OCI-LY1 (cell line): ENCODE results near the gene GALNT4.

ENCODE experiments used
- H2AFZ ChIP-seq: fragments of 200-600 bp; sonication (generic), shearing (Covaris generic); 2 replicates; pipeline ENCODE4 v1.6.0; 2014; ENCODE audit warnings: antibody characterized with exemption, mild to moderate bottlenecking, low read length
- H3F3A ChIP-seq: fragments of 200-600 bp; sonication (generic), shearing (Covaris generic); 2 replicates; pipeline ENCODE4 v1.6.0; 2014; ENCODE audit warnings: mild to moderate bottlenecking, antibody characterized with exemption, low read length, moderate library complexity; ENCODE audit not compliant: insufficient read depth
- H3K27ac ChIP-seq: fragments of 200-600 bp; sonication (generic); 2 replicates; pipeline ENCODE4 v1.5.1; 2014; ENCODE audit warnings: low read length, mixed run types, mild to moderate bottlenecking, low read depth; ENCODE audit not compliant: poor library complexity, severe bottlenecking
- H3K27me3 ChIP-seq: fragments of 200-600 bp; sonication (generic); 2 replicates; pipeline ENCODE4 v1.6.0; 2014; ENCODE audit warnings: antibody characterized with exemption, mild to moderate bottlenecking, low read length, moderate library complexity; ENCODE audit not compliant: insufficient read depth
- H3K36me3 ChIP-seq: fragments of 200-600 bp; sonication (generic); 2 replicates; pipeline ENCODE4 v1.6.1; 2014; ENCODE audit warnings: mild to moderate bottlenecking, antibody characterized with exemption, low read length, moderate library complexity, mixed read lengths; ENCODE audit not compliant: insufficient read depth
- H3K4me1 ChIP-seq: fragments of 200-600 bp; sonication (generic); 2 replicates; pipeline ENCODE4 v1.5.1; 2014; ENCODE audit warnings: mild to moderate bottlenecking, low read length, moderate library complexity; ENCODE audit not compliant: insufficient read depth, severe bottlenecking
- H3K4me2 ChIP-seq: fragments of 200-600 bp; sonication (generic), shearing (Covaris generic); 2 replicates; pipeline ENCODE4 v1.6.1; 2014; ENCODE audit warnings: low read length
- H3K4me3 ChIP-seq: fragments of 200-600 bp; sonication (generic); 2 replicates; pipeline ENCODE4 v1.5.1; 2014; ENCODE audit warnings: low read length, low read depth, mild to moderate bottlenecking, mixed read lengths; ENCODE audit not compliant: poor library complexity, severe bottlenecking
- H3K79me2 ChIP-seq: fragments of 200-600 bp; shearing (Covaris generic); 2 replicates; pipeline ENCODE4 v1.6.1; 2016; ENCODE audit warnings: mixed run types, low read length, mixed read lengths; ENCODE audit not compliant: insufficient read depth
- H3K9ac ChIP-seq: fragments of 200-600 bp; sonication (generic), shearing (Covaris generic); 2 replicates; pipeline ENCODE4 v1.6.1; 2014; ENCODE audit warnings: mild to moderate bottlenecking, low read length, mixed read lengths
- H3K9me2 ChIP-seq: fragments of 200-600 bp; sonication (generic), shearing (Covaris generic); 2 replicates; pipeline ENCODE4 v1.6.1; 2014; ENCODE audit warnings: low read depth, mild to moderate bottlenecking, low read length, mixed read lengths
- H3K9me3 ChIP-seq: fragments of 200-600 bp; shearing (Covaris generic); 2 replicates; pipeline ENCODE4 v1.6.1; 2014; ENCODE audit warnings: low read length, mixed read lengths
- H4K20me1 ChIP-seq: fragments of 200-600 bp; sonication (generic), shearing (Covaris generic); 2 replicates; pipeline ENCODE4 v1.6.0; 2016; ENCODE audit warnings: mild to moderate bottlenecking, low read length; ENCODE audit not compliant: insufficient read depth
- EZH2 ChIP-seq: fragments of 200-600 bp; sonication (generic), shearing (Covaris generic); IDR thresholded peaks from 2 replicates; pipeline ENCODE4 v1.8.0; 2017; ENCODE audit warnings: borderline replicate concordance, mixed run types, mild to moderate bottlenecking, antibody characterized with exemption, low read length, moderate library complexity, mixed read lengths
- TF ChIP-seq, protein P1 (sequence below): fragments of 200-600 bp; sonication (generic), shearing (Covaris generic); IDR thresholded peaks from 2 replicates; pipeline ENCODE4 v1.5.1; 2017; ENCODE audit warnings: mild to moderate bottlenecking, antibody characterized with exemption, low read length, moderate library complexity, mixed read lengths

GALNT4 gene

DNA sequence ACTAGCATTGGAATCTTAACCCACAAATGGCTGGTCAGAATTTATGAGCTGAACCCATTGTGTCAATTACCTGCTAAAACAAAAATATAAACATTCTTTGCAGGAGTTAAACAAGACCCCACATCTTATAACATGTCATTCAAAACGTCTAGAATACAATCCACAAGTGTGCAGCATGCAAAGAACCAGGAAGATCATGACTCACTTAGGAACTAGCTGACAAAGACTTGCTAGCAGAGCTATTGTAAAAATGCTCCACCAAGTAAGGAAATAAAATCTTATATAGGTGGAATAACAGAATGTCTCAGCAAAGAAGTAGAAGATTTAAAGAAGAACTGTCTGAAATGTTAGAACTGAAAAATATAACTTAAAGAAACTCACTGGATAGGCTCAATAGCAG is 27.8 kb upstream of the GALNT4 start:
- Histone ChIP-seq H3K9me3 (no peaks in the 10 kb centered on the region; the same call in 1 of the 2 replicates), H3K79me2 (no peaks in the 10 kb centered on the region), H3K9me2 (no peaks in the 10 kb centered on the region), H3K27me3 (no peaks in the 10 kb centered on the region), H3K4me1 (no peaks in the 10 kb centered on the region), H3K4me2 (no peak overlapping the region), H3K9ac (no peak overlapping the region), H3K36me3 (no peaks in the 10 kb centered on the region), H3F3A (no peaks in the 10 kb centered on the region), H3K27ac (no peak overlapping the region), H3K4me3 (no peak overlapping the region), H4K20me1 (no peaks in the 10 kb centered on the region), H2AFZ (no peak overlapping the region)
- TF ChIP-seq, protein P1, sequence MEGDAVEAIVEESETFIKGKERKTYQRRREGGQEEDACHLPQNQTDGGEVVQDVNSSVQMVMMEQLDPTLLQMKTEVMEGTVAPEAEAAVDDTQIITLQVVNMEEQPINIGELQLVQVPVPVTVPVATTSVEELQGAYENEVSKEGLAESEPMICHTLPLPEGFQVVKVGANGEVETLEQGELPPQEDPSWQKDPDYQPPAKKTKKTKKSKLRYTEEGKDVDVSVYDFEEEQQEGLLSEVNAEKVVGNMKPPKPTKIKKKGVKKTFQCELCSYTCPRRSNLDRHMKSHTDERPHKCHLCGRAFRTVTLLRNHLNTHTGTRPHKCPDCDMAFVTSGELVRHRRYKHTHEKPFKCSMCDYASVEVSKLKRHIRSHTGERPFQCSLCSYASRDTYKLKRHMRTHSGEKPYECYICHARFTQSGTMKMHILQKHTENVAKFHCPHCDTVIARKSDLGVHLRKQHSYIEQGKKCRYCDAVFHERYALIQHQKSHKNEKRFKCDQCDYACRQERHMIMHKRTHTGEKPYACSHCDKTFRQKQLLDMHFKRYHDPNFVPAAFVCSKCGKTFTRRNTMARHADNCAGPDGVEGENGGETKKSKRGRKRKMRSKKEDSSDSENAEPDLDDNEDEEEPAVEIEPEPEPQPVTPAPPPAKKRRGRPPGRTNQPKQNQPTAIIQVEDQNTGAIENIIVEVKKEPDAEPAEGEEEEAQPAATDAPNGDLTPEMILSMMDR, result no peak
- TF ChIP-seq EZH2, result no peak

DNA sequence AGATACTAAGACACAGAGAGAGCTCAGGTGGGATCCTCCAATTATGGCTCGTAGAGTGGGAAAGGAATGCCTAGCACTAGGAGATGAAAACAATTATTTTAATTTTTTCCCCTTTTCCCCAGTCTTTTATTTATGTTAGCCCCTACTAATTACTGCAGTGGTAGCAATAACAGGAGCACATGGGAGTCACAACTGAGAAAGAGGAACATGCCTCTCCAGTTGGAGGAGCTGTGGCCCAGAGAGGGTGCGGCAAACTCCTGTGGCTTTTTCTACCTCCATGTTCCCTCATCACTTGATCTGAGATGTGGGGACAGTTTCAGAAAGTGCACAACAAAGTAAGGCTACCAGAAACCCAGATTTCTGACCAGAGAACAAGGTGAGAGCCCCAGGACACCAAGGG is 27.2 kb upstream of the GALNT4 start:
- Histone ChIP-seq H3K79me2 (no peaks in the 10 kb centered on the region), H3K9ac (no peak overlapping the region), H2AFZ (no peak overlapping the region), H3K27ac (no peak overlapping the region), H3K27me3 (no peaks in the 10 kb centered on the region), H3K4me2 (no peak overlapping the region), H3K9me2 (no peaks in the 10 kb centered on the region), H3K9me3 (no peaks in the 10 kb centered on the region; the same call in 1 of the 2 replicates), H4K20me1 (no peaks in the 10 kb centered on the region), H3K4me1 (no peaks in the 10 kb centered on the region), H3F3A (no peaks in the 10 kb centered on the region), H3K36me3 (no peaks in the 10 kb centered on the region), H3K4me3 (no peak overlapping the region)
- TF ChIP-seq EZH2, result no peak
- TF ChIP-seq, protein P1, result no peak; the same call in 1 of the 2 replicates

DNA sequence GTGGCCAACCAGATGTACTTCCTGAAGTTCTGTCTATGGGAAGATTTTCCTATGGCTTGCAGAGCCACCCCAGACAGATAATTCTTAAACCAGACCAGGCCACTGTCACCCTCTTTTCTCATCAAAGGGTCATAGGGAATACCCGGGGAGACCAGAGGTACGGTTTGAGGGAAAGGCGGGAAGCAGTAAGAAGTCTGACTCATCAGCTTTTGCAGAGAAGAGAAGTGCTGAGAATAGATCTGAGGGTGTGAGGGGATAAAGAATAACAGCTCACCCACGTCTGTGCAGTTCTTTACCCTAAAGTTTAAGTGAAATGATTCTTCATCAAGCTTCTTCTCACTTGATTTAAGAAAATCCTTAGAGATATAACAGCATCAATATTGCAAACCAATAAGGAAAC is 22.5 kb upstream of the GALNT4 start:
- H3K27ac ChIP-seq, result no peak overlapping the region
- no peak overlapping the region for H3K4me2 ChIP-seq
- TF ChIP-seq EZH2, result no peak
- TF ChIP-seq, protein P1, result no peak
- H3K27me3 ChIP-seq, result no peaks in the 10 kb centered on the region
- H2AFZ ChIP-seq, result no peak overlapping the region
- H3K4me1 ChIP-seq, result peaks cover 3% of the 10 kb centered on the region
- no peaks in the 10 kb centered on the region for H3K9me2 ChIP-seq
- H3K79me2 ChIP-seq, result no peaks in the 10 kb centered on the region
- H3F3A ChIP-seq, result no peaks in the 10 kb centered on the region
- no peak overlapping the region for H3K4me3 ChIP-seq
- no peak overlapping the region for H3K9ac ChIP-seq
- H3K36me3 ChIP-seq, result no peaks in the 10 kb centered on the region
- no peaks in the 10 kb centered on the region for H4K20me1 ChIP-seq
- no peaks in the 10 kb centered on the region for H3K9me3 ChIP-seq
